ENCODE data around the gene ELFN1. TPM values are rescaled to one million over a fixed set of nuclear protein-coding genes. Genes with fewer than 3 reads are reported as not detected.

The ELFN1 gene
- total RNA-seq, 4 donors from 2014 or later: 0.12 to 1.0 (median 0.46) TPM

DNA sequence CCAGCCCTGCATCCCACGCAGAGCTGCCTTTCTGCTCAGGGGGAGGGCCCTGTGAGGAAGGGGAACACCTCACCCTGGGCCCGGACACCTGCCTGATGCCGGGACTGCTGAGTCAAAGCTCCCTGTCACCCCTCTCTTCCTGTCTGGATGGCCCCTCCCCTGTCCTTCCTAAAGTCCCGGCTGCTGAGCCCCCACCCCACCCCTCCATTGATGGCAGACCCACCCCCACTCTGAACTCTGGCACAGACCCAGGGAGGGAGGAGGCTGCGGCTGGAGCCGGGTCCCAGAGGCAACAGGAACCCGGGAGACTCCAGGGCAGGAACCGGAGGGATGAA lies 78.7 kb downstream of the ELFN1 start:
- Histone ChIP-seq H3K4me3 (no peak overlapping the region), H3K27ac (no peak overlapping the region), H3K9me3 (no peaks in the 10 kb centered on the region), H3K36me3 (no peaks in the 10 kb centered on the region), H3K27me3 (peaks cover 4 to 11% (median 5%) of the 10 kb centered on the region in 3 donors), H3K4me1 (peaks cover 0 to 5% of the 10 kb centered on the region in 2 donors)
- intact Hi-C loops (cut with DNase I; ENCODE audit: low total_unique reads) (no loop called here), in situ Hi-C loops (cut with MboI; ENCODE audit: low sequenced_read_pairs in 4 of 4) (no loop called here)
- TF ChIP-seq, protein P1, sequence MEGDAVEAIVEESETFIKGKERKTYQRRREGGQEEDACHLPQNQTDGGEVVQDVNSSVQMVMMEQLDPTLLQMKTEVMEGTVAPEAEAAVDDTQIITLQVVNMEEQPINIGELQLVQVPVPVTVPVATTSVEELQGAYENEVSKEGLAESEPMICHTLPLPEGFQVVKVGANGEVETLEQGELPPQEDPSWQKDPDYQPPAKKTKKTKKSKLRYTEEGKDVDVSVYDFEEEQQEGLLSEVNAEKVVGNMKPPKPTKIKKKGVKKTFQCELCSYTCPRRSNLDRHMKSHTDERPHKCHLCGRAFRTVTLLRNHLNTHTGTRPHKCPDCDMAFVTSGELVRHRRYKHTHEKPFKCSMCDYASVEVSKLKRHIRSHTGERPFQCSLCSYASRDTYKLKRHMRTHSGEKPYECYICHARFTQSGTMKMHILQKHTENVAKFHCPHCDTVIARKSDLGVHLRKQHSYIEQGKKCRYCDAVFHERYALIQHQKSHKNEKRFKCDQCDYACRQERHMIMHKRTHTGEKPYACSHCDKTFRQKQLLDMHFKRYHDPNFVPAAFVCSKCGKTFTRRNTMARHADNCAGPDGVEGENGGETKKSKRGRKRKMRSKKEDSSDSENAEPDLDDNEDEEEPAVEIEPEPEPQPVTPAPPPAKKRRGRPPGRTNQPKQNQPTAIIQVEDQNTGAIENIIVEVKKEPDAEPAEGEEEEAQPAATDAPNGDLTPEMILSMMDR (IDR thresholded peaks at IDR 0.05 in 4 of 5, conservative IDR thresholded peaks at IDR 0.05 in 1 of 5): no peak
- no peak for TF ChIP-seq POLR2A (IDR thresholded peaks at IDR 0.05)
- no peak for DNase-seq
- no peak for ATAC-seq

DNA sequence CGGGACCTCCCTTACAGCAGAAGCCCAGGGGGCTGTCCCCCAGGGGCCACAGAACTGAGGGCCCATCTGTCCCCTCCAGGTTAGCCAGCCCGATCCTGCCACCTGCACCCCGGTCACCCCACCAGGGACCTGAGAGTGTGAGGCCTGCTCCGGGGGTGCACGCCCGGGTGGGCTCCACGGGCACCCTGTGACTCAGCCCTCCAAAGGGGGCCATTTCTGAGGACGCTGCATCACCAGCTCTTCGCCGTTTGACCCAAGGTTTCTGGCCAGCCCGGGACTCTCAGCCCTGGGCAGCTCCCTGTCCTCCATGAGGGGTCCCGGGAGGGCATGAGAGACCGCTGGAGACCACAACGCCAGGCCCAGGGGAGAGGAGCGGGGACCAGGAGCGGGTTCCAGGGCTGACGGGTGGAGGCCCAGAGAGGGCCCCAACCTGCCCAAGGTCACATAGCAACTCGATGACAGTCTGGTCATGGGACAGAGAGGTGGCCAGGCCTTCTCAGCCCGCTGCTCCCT lies 79.3 kb downstream of the ELFN1 start:
- intact Hi-C loops (cut with DNase I; ENCODE audit: low total_unique reads) (no loop called here), in situ Hi-C loops (cut with MboI; ENCODE audit: low sequenced_read_pairs in 4 of 4) (no loop called here)
- Histone ChIP-seq H3K4me1 (peaks cover 0 to 5% of the 10 kb centered on the region in 2 donors), H3K4me3 (no peak overlapping the region), H3K9me3 (no peaks in the 10 kb centered on the region), H3K36me3 (no peaks in the 10 kb centered on the region), H3K27me3 (peaks cover 5 to 16% (median 10%) of the 10 kb centered on the region in 3 donors), H3K27ac (no peak overlapping the region)
- no peak for ATAC-seq
- no peak for DNase-seq
- TF ChIP-seq, protein P1 (IDR thresholded peaks at IDR 0.05 in 4 of 5, conservative IDR thresholded peaks at IDR 0.05 in 1 of 5): no peak
- no peak for TF ChIP-seq POLR2A (IDR thresholded peaks at IDR 0.05)

DNA sequence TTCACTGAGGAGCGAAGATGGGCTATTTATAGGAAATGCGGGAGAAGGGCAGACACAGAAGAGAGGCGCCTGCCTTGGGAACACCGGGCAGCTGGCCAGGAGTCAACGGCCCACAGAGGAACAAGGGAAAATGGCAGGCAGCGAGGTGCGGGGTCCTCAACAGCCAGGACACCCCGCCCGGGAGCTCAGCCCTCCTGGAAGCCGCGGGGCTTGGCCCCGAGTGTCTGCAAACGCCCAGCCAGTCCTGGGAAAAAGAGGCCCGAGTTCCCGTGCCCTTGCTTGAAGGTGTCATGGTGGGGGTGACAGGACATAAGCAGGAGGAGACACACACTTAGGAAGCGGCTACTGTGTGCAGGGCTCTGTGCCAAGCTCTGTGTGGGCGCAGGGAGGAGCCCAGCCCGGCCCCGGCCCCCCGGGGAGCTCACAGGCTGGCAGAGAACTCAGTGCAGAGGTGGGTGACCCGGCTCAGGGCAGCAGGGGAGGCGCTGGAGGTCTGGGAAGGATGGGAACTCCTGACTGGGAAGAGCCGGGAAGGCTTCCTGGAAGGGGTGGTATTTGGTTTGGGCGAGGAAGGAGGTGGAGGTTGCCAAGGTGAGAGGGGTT lies 79.9 kb downstream of the ELFN1 start:
- no peak overlapping the region for H3K4me3 ChIP-seq
- TF ChIP-seq, protein P1 (IDR thresholded peaks at IDR 0.05 in 4 of 5, conservative IDR thresholded peaks at IDR 0.05 in 1 of 5): no peak
- TF ChIP-seq POLR2A (IDR thresholded peaks at IDR 0.05): no peak
- peaks cover 0 to 5% of the 10 kb centered on the region in 2 donors for H3K4me1 ChIP-seq
- peaks cover 8 to 22% (median 10%) of the 10 kb centered on the region in 3 donors for H3K27me3 ChIP-seq
- H3K36me3 ChIP-seq: no peaks in the 10 kb centered on the region
- intact Hi-C loops (cut with DNase I; ENCODE audit: low total_unique reads) (no loop called here), in situ Hi-C loops (cut with MboI; ENCODE audit: low sequenced_read_pairs in 4 of 4) (loop anchor here in 2 of 4 donors (25.0 kb wide), 1 partner anchor 163 kb away; no protein-coding TSS in a partner anchor)
- ATAC-seq: no peak
- no peak overlapping the region for H3K27ac ChIP-seq
- DNase-seq: no peak
- no peaks in the 10 kb centered on the region for H3K9me3 ChIP-seq

DNA sequence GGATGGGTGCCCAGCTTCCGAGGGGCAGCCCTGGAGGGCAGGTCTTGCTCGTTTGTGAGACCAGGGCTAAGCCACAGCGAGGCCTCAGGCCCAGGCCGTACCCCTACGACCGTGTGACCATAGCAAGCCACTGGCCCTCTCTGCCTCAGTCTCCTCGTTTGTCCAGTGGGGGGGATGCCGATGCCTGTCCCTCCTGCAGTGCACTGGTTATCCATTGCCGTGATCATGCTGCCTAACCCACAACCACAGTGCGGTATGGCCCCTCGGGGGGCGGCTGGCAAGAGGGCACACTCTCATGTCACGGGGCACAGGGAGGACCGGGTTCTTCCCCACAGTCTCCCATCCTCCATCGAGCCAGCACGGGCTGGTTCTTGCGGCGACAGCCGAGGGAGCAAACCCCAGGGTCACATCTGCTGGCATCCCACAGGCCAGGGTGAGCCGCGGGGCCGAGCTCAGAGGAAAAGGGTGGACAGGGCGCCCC lies 80.5 kb downstream of the ELFN1 start:
- Histone ChIP-seq H3K36me3 (no peaks in the 10 kb centered on the region), H3K4me3 (no peak overlapping the region), H3K4me1 (peaks cover 0 to 5% of the 10 kb centered on the region in 2 donors), H3K9me3 (no peaks in the 10 kb centered on the region), H3K27ac (no peak overlapping the region), H3K27me3 (peaks cover 12 to 26% (median 13%) of the 10 kb centered on the region in 3 donors)
- intact Hi-C loops (cut with DNase I; ENCODE audit: low total_unique reads): no loop called here
- ATAC-seq (no peak), DNase-seq (no peak)
- TF ChIP-seq POLR2A (IDR thresholded peaks at IDR 0.05): no peak
- TF ChIP-seq, protein P1 (IDR thresholded peaks at IDR 0.05 in 4 of 5, conservative IDR thresholded peaks at IDR 0.05 in 1 of 5): no peak
- in situ Hi-C loops (cut with MboI; ENCODE audit: low sequenced_read_pairs in 4 of 4): loop anchor here in 2 of 4 donors (25.0 kb wide), 1 partner anchor 163 kb away; no protein-coding TSS in a partner anchor

Data from gastrocnemius medialis (tissue), 4 donors.